Effector CD8-positive, alpha-beta T cell (primary cell): ENCODE results near the gene XAGE1B.
"Not testable (repeated sequence)": the region's sequence is repeated elsewhere in the genome, so short reads cannot be mapped to it uniquely, and the experiment has no call there.

Experiments
- DNase-seq: peaks from one replicate; lab custom pipeline; 2025; lab: John Stamatoyannopoulos, UW
- total RNA-seq, 4 experiments: gene quantifications; one replicate each; lab custom pipeline; 2026; lab: John Stamatoyannopoulos, UW

Gene XAGE1B, protein sequence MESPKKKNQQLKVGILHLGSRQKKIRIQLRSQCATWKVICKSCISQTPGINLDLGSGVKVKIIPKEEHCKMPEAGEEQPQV
- 0 reads per million in 4 experiments for total RNA-seq

DNA sequence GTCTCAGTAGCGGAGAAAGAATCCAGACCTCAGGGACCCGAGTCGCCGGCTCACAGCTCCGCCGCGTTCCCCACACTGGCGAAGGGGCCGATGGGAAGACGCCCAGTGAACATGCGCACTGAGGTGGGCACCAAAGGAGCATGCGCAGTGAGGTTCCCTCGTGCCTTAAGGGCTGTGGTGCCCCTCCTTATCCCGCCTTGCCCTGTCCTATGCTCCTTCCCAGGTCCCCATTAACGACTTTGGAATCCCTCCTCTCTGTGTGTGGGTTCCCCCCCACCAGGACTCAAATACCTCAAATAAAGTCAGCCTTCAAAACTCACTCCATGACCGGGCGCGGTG, at the start of gene XAGE1B:
XAGE1B (minus strand) TSS at position 77 of the 339 bp plus-strand sequence. CDS start 1,536 bp downstream, outside the sequence.
- DNase-seq, result not testable (repeated sequence)

GRCh38 chrX:52563105-52563504, 46.2 kb upstream of the XAGE1B start:
- no peak for DNase-seq

- no peak for DNase-seq
Observed at GRCh38 chrX:52558140-52558539, 41.3 kb upstream of the XAGE1B start.

GRCh38 chrX:52556741-52557140, 39.9 kb upstream of the XAGE1B start:
- no peak for DNase-seq

DNA sequence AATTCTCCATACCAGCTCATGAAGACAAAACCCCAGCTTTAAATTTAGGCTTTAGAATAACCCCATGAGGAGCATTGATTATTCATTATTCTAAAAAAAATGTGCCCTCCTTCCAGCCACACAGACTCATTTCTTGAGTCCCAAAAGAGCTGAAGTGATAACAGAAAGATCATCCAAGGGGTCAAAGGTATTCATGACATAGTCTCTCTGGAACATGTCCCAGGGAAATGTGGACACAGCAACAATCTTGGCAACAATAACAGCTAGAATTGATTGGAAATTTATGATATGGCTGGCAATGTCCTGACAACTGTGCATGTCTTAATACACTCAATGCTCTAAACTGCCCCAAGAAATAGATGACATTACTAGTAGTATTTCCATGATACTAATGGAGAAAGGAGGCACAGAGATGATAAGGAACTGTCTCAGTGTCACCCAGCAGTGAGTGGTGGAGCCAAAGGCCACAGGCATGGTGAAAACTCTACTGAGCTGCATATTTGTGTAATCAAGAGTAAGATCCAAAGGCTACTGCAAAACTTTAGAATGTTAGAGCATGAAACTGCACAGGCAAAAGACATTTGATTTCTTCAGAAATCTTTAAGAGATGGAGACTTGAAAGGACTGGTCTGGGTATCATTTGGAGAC, 37.3 kb upstream of the XAGE1B start:
- DNase-seq, result no peak

DNA sequence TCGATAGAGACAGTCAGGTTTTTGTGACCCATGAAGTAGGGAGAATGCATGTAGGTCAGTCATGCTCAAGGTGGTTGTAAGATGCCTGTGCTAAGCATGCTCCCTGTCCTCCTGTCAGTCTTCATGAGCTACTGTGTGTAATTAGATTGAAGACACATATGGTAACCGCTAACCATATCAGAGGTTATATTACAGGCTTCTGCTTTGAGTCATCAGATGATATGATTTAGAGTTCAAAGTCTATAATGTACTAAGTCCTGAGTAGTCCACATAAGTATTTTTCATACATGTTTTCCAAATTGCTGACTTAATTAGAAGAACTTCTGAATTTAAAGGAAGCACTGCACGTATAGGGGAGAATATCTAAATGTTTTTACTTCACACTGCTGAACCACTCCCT, 31.9 kb upstream of the XAGE1B start:
- DNase-seq, result not testable (repeated sequence)

DNA sequence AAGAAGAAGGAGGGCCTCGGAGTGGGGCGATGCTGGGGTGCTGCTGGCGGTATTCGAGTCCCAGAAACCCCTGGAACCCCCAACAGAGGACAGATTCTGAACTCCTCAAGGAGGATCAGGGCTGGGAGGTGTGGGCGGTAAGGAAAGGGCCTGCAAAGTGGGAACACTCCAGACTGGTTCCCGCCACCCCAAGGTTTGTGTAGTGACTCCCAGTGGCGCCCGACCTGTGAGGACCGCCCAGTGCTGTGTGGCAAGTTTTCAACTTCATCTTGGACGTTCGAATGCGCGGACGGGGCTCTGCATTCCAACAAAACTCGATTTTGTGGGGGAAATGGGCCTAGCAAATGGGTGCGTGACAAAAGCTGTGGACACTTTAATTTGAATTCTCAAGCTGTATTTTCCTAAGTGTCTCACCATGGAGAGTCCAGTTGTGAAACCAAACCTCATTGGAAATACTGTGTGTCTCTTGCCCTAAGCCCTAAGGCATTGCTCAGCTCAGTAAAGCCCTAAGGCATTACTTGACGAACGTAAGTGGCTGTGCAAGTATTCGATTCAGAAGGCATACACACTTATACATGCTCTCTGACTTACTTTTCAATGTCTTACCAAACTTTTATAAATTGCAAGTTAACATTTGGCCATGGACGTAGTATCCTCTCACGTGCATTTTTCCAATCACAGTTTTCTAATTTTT, 27.4 kb upstream of the XAGE1B start:
- no peak for DNase-seq

GRCh38 chrX:52542311-52542710, 25.4 kb upstream of the XAGE1B start:
- DNase-seq, result no peak

DNA sequence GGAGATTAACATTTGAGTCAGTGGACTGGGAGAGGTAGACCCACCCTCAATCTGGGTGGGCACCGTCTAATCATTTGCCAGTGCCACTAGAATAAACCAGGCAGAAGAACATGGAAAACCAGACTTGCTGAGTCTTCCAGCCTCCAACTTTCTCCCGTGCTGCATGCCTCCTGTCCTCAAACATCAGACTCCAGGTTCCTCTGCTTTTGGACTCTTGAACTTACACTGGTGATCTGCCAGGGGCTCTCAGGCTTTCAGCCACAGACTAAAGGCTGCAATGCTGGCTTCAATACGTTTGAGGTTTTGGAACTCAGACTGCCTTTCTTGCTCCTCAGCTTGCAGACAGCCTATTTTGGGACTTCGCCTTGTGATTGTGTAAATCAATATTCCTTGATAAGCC, 24.2 kb upstream of the XAGE1B start:
- DNase-seq, result not testable (repeated sequence)

DNA sequence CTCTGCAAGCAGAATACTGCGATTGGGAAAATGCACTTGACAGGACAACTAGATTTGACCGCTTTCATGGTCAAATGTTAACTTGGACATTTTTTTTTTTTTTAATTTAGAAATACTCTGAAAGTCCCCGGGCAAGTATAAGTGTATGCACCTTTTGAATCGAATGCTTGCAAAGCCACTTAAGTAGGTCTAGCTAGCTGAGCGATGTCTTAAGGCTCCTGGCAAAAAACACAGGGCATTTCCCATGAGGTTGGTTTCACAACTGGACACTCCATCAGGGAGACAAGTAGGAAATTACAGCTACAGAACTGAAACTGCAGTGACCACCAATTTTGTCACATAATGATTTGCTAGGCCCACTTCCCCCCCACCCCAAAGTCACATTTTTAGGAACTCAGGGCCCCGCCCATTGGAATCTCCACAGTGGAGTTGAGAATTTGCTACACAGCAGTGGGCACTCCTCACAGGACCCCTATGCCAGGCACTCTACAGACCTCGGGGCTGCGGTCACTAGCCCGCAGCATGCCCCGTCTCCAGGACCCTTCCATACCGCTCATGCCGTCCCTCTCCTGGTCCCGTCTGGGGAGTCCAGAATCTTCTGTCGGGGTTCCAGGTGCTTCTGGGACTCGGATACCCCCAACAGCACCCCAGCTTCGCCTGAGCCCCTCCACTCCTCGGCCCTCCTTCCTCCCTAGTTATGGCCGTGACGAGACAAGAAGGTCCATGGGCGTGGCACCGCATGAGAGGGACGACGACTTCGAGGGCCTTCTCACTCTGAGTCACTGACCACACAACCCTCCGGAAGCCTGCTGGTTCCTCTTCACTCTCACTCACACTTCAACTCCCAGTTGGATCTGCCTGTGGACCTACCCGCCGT, 515 bp downstream of the XAGE1B start:
- not testable (repeated sequence) for DNase-seq

- not testable (repeated sequence) for DNase-seq
Observed at GRCh38 chrX:52511126-52511525, 5.7 kb downstream of the XAGE1B start.

- no peak for DNase-seq
Observed at GRCh38 chrX:52509916-52510315, 6.9 kb downstream of the XAGE1B start.

DNA sequence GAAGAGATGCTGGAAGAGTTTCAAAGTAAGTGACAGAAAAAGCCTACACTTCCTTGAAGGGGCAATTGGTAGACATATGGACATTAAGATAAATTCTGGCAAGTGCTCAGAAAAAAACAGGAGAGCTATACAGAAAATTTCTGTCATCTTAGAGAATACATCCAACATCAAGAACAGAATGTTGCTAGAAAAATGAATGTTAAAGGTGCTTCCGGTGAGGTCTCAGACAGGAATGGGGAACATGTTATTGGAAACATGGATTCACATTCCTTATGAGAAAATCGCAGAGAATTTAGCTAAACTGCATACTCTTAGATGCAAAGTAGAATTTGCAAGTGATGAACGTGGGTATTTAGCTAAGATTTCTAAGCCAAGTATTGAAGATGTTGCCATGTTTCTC, 9.5 kb downstream of the XAGE1B start:
- no peak for DNase-seq

DNA sequence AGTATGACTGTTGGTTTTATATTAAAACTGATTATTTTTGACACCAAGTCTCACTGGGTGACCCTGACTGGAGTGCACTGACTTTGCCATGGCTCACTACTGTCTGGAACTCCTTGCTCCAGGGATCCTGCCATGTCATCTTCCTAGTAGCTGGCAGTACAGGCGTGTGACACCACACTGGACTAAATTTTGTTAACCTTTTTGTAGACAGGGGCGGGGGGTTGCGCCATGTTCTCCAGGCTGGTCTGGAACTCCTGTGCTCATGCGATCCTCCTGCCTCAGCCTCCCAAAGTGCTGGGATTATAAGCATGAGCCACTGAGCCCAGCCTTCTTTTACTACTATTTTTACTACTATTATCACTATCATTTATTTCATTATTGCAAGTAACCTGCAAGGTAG, 12.3 kb downstream of the XAGE1B start:
- DNase-seq, result no peak

DNA sequence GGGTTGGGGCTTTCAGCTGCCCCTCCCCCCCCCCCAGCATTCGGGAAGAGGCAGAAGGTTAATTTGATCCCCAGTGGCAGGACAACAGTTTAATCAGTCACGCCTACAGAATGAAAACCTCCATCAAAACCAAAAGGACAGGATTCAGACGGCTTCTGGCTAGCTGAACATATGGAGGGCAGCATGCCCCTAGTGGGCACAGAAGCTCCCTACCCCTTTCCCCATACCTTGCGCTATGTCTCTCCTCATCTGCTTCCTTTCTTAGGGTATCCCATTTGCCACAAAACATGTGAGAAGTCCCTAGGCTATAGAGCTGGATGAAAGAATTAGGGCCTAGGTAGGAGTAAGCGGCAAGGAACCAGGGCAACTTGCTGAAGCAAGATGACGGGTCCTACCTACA, 15.5 kb downstream of the XAGE1B start:
- not testable (repeated sequence) for DNase-seq

DNA sequence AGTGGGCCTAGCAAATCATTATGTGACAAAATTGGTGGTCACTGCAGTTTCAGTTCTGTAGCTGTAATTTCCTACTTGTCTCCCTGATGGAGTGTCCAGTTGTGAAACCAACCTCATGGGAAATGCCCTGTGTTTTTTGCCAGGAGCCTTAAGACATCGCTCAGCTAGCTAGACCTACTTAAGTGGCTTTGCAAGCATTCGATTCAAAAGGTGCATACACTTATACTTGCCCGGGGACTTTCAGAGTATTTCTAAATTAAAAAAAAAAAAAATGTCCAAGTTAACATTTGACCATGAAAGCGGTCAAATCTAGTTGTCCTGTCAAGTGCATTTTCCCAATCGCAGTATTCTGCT, 20.5 kb downstream of the XAGE1B start:
- DNase-seq, result not testable (repeated sequence)

DNA sequence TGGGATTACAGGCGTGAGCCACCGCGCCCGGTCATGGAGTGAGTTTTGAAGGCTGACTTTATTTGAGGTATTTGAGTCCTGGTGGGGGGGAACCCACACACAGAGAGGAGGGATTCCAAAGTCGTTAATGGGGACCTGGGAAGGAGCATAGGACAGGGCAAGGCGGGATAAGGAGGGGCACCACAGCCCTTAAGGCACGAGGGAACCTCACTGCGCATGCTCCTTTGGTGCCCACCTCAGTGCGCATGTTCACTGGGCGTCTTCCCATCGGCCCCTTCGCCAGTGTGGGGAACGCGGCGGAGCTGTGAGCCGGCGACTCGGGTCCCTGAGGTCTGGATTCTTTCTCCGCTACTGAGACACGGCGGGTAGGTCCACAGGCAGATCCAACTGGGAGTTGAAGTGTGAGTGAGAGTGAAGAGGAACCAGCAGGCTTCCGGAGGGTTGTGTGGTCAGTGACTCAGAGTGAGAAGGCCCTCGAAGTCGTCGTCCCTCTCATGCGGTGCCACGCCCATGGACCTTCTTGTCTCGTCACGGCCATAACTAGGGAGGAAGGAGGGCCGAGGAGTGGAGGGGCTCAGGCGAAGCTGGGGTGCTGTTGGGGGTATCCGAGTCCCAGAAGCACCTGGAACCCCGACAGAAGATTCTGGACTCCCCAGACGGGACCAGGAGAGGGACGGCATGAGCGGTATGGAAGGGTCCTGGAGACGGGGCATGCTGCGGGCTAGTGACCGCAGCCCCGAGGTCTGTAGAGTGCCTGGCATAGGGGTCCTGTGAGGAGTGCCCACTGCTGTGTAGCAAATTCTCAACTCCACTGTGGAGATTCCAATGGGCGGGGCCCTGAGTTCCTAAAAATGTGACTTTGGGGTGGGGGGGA, 21.1 kb downstream of the XAGE1B start, which contains the start of gene XAGE1A:
XAGE1A (plus strand) TSS at position 264 of the 874 bp plus-strand sequence. CDS start 1,554 bp downstream, outside the sequence.
- not testable (repeated sequence) for DNase-seq

DNA sequence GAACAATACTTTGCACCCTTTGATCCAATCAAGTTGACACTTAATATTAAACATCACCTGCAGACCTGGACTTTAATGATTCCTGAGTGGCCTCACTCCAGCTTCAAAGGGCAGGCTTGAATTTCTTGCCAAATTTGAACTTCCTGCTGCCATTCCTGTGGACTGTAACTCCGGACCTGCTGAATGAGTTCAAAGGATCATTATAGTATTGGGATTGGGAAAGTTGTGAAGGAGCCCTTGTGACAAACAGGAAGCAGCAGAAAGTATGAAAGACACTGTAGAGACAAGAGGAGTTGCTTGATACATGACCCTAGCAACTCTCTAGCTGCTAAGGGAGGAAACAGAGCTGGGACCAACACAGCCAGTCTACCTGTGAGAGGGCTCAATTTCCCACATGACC, 45.6 kb downstream of the XAGE1B start:
- DNase-seq, result not testable (repeated sequence)
